ENCODE results near the gene CPNE5. TPM values are rescaled to one million over a fixed set of nuclear protein-coding genes. Genes with fewer than 3 reads are reported as not detected.
A peak's percentile ranks its signal among the peaks of the same experiment; 100 is the strongest.

CPNE5 gene
- total RNA-seq, 2 donors from 2014 or later = 5.2 to 5.4 TPM

DNA sequence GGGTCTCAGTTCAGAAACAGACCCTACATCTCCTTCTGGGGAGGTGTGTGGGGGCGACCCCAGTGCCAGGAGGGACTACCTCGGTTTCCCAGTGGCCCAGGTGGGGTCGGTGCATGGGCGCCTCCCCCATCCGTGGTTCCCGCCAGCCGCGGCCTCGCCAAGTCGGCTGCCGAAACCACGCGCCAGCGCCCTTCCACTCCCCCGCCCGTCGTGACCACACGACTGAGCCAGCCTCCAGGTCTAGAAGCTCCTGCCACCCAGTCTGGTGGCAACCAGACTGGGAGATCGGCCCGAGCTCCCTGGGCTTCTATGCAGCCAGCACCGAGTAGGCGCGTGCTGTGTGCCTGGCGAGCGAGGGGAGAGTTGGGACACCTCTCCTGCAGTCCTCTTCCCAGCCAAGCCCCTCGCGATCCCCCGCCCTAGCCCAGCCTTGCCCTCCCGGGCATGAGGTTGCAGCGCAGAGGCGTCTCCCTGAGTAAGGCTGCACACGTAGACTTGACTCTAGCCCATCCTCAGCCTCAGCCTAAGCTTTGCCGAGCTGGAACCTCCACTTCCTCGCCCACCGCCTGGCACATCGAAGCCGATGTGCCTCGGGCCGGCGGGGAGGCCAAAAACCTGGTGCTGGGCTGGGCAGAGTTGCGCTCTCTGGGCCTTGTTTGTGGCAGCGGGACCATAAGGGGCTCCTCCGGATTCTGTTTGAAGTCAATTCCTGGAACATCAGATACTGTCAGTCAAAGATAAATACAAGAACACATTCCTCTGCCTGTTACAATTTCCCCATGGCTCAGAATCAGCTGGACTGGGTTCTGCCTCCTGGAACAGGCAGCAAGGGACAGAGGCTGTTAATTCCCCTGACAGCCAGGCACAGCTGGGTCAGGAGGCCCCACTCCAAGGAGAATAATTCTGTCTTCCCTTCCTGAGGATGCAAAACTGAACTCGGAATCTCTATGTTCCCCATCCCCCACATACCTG lies 1.5 kb upstream of the CPNE5 start:
- DNase-seq (ENCODE audit: low spot score) = no peak
- intact Hi-C loops (cut with DNase I) = no loop called here

DNA sequence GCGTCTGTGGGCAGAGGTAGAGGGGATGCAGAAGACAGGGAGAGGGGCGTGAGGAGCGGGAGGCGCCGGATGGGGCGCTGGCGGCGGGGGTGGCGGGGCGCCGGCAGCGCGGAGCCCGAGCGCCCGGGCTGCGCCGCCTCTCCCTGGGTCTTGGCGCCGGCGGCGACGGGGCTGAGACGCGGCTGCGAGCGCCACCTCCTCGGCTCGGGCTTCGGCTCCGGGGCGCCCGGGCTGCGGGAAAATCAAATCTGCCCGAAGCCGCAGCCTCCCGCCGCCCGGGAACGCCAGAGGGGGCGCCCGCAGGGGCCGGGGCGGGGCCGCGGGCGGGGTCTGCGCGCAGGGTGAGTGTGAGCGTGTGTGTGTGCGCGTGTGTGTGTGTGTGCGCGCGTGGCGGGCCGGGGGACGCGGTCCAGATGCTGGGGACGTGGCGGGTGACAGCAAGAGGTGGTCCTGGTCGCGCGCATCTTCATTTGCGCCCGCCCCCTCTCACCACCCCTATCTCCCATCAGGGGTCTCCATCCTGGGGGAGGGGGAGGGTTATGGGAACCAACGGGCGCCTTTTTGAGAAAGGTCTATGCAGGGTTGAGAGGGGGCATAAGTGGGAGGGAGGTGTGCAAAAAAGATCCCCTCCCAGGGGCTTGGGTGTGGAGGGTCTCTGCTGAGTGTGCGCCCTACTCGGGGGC lies 646 bp upstream of the CPNE5 start:
- intact Hi-C loops (cut with DNase I) = no loop called here
- peak; percentile 86 for DNase-seq (ENCODE audit: low spot score)

DNA sequence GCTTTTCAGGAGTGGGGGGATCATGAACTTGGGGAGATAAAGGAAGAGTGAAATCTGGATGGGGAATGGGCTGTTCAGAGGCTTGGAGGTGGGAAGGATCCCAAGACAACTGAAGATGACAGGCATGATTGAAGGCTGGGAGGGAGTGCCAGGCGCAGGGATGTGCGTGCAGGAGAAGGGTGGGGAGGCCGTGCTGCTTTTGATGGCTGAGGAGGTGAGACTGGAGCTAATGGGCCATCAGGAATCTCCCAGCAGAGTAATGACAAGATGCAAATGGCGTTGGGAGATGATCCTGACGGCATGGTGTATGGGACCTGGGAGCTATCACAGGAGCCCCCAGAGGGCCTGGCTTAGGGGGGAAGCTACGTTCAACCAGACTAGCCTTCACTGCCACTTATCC lies 1.6 kb downstream of the CPNE5 start:
- intact Hi-C loops (cut with DNase I) = loop anchor here in 1 of 2 donors (1.0 kb wide), 1 partner anchor 71 kb away; no protein-coding TSS in a partner anchor
- DNase-seq (ENCODE audit: low spot score) = no peak

DNA sequence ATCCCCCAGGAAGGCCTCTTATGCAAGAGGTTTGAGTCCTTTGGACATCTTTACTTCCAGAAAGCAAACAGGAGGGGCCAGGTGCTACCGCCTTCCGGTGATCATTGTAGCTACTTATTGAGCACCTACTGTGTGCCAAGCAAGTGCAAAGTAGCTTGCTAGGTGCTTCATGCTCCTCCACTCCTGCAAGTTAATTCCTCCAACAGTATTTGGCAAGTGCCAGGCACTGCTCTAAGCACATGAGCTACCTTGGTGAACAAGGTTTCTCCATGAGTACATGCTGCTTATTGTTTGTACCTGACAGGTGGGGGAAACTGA lies 2.3 kb downstream of the CPNE5 start:
- no peak for DNase-seq (ENCODE audit: low spot score)
- intact Hi-C loops (cut with DNase I) = no loop called here

DNA sequence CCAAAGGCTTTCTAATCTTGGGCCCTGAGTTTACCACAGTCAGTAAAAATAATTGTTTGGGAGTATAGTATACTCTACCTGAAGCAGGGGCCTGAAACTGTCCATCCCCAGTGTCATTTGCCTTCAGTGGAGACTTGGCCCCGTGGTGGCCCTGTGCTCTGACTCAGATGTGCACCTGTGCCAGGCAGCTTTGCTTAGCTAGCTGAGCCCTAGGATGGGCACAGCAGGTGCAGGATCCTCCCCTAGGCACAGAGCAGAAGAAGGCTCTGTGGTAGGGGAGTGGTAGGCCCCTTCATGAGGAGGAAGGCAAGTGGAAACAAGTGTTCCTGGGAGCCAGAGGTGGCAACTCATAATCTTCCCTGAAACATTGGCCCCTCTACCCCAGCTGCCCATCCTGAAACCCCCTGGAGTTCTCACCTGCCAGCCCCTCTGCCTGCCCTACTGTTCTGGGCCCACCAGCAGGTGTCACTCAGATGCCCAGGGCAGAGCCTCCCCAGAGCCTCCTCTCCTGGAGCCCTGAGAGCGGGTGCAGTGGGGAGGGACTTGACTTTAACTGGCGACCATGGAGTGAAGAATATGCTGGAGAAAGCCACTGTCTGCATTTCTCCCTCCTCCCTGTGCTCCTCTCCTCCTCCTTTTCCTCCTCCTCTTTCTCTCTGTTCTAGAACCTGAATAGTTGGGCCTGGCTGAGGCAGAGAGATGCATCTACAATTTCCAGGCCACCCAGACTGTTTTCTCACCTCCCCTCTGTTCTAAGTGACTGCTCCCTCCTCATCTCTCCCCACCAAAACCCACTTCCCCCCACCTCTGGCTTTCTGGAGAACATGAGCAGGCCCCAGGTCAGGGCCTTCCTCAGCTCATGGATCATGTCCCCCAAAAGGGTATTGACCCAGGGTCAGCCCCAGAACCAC lies 2.9 kb downstream of the CPNE5 start:
- intact Hi-C loops (cut with DNase I) = no loop called here
- no peak for DNase-seq (ENCODE audit: low spot score)

DNA sequence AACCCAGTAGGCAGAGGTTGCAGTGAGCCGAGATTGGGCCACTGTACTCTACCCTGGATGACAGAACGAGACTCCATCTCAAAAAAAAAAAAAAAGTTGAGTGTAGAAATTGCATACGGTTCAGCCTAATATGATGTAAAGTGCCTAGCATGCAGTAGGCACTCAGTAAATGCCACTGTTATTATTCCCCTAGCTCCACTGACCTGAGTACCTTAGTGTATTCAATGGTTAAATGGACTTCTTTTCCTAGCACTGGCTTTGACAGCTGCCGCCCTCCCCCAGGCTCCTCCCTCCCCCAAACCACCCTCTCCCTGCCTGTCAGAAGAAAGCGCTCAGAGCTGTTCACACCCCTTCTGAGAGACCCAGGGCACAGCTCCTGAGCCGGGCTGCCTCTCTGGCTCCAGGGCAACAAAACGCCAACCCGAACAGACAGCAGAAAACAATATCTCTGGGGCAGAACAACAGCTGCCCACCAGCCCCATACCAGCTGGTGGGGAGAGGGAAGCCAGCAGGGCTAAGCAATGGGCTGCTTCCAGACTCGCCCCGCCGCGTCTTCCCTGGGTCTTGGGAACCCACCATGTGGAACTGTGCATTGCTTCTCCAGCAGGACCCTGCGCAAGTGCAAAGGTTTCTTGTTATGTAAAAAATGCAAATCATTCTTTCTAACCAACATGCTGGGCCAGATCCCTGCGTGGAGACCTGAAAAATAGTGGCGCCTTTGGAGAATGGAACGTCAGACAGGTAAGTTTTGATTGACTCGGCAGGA lies 4.5 kb downstream of the CPNE5 start:
- no peak for DNase-seq (ENCODE audit: low spot score)
- intact Hi-C loops (cut with DNase I) = no loop called here

DNA sequence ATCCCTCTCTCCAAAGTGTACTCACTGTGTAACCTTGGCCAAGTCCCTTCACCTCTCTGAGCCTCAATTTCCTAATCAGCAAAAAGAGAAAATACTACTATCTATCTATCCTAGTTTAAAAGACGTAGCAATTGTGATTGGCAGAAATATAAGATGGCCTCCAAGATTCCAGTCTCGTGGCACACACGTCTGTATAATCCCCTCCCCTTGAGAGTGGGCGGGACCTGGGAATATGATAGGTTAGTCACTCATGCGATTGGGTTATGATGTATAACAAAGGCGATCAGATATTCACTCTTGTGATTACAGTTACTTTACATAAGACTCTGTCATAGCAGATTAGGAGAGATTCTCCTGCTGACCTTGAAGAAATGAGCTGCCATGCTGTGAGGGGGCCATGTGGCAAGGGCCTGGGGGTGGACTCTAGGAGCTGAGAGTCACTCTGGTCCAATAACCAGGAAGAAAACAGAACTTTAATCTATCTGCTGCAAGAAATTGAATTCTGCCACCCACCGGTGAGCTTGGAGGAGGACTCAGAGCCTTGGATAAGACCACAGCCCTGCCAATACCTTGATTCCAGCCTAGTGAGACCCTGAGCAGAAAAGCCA lies 6.0 kb downstream of the CPNE5 start:
- intact Hi-C loops (cut with DNase I) = no loop called here
- no peak for DNase-seq (ENCODE audit: low spot score)

DNA sequence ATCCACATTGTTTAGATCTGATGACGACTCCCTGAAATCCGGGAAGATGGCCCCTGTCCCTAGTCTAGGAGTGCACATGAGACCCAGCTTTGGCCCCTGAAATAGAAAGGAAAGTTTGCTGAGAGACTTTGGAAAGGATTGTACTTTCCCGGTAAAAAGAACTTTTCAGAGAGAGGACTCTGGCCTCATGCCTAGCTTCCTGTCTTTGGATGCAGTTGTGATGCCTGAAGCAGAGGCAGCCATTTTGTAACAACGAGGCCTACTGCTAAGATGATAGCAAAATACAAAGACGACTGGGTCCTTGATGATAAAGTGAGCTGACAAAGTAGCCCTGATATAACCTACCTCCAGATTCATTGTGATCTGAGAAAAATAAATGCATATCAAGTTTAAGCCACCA lies 6.9 kb downstream of the CPNE5 start:
- intact Hi-C loops (cut with DNase I) = no loop called here
- no peak for DNase-seq (ENCODE audit: low spot score)

DNA sequence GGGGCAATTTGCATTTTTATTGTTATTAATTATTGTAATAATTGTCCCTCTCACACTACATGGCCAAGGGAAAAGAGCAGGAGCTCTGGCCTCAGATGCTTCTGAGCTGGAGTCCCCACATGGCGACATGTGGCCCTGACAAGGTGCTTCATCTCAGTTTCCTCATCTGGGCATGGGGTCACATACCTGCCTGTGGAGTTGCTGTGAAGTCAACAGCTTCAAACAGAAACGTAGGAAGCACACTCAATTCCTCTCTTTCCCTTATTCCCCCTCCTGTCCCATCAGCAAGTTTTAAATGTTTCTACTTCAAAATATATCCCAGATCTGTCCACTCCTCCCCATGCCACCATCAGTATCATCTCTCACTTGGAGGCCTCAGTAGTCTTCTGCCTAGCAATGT lies 8.7 kb downstream of the CPNE5 start:
- intact Hi-C loops (cut with DNase I) = no loop called here

DNA sequence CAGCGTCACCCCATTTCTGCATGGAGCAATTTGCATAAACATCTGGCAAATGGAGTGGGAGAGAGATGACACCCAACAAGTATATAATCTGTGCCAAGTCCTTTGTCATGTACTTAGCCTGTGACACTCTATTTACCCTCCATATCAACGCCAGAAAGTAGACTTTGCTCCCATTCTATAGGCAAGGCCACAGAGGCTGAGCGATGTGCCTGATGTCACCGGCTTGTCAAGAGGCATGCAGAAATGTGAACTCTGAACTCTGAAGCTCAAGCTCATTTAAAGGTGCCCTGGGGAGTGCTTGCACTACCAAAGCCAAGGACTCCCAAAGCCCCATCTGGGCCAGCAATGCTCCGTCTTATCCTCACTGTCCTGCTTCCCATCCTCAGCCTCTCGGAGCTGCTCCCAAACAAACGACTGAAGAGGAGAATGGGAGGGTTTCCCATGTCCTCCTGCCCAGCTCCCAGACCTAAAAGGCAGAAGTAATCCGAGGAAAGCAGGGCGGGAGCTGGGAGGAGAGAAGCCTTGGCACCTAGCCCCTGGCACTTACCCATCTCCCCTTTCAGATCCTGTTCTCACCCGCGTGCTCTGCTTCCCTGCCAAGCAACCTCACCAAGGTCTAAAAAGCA lies 9.2 kb downstream of the CPNE5 start:
- intact Hi-C loops (cut with DNase I) = no loop called here
- peak; percentile 88 for DNase-seq (ENCODE audit: low spot score)

More for the DNA sequence above, 8.7 kb downstream of the CPNE5 start:
- no peak for DNase-seq (ENCODE audit: low spot score)

DNA sequence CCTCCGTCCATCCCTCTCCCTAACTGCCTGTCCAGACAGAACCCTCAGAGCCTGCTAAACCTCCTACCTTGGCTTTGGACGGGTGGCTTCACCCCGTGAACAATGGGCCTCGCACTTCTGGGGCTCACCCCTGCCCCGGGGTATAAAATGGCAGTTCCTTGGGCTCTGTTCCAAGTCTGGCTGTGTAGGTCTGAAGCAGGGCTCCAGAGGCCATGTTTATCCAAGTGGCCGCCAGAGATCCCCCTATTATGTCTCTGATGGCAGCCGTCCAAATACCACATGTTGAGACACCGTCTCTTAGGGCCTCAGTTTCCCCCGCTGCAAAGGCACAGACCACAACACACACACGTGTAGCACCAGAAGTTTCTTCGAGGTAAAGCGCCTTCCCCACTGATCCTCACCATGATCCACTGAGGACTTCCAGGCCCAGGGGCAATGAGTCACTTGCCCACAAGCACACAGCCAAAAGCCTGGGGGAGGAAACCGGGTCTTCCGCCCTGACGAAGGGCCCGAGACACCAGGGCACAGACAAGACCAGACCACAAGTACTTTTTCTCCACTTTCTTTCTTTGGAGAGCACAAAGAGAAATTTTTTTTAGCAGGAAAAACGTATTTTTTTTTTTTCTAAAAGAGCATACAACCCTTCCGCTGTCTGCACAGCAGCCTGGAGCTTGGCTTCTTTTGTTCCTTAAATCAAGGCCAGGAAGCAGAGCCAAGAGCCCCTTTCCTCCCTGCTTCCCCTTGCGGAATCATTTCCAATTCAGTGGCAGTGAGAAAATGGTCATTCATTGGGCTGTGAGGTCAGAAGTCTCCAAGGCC lies 11.8 kb downstream of the CPNE5 start:
- no peak for DNase-seq (ENCODE audit: low spot score)
- intact Hi-C loops (cut with DNase I) = no loop called here

DNA sequence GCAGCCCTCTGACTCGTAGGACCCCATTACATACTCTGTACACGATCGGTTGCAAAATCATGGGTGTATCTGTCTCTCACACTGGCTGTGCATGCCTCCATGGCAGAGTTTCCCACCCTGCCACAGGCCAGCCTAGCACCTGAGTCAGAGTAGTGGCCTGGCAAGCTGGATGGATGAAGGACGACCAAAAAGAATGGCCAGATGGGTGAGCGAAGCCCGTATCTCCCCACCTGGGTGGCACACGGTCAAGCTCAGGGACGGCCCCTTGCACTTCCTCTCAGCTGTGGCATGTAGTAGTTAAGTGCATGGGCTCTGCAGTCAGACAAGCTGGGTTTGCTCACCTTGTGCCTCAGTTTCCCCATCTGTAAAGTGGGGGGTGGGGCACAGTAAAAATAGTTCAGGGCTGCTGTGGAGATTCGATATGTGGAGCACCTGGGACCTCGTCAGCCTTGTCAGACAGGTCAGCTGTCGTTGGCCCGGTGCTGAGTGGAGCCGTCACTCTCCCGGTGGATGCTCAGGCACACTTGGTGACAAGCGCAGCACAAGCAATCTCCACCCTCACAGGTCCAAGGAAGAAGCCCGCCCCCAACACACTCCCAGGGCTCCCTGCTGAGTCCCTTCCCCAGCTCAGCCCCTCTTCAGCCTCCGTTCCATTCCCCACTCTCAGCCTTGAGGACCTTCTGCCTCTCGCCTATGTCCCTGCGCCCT lies 12.6 kb downstream of the CPNE5 start:
- no peak for DNase-seq (ENCODE audit: low spot score)
- intact Hi-C loops (cut with DNase I) = no loop called here

DNA sequence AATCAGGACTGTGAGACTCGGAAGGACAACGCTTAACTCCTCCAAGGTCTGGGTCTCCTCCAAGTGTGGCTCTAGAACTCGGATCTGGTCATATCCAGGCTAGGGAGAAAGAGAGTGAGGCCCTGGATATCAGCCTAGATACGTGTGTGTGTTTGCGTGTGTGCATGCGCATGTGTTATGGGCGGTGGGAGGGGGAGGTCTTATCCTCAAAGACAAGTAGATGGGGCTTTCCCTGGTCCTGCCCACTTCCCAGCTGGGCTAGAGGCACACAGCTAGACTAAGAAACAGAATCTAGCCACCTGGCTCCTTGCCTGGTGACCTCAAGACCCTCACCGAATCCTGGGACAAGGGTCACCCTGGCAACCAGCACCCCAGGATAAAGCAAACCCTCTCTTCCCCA lies 13.2 kb downstream of the CPNE5 start:
- intact Hi-C loops (cut with DNase I) = no loop called here

DNA sequence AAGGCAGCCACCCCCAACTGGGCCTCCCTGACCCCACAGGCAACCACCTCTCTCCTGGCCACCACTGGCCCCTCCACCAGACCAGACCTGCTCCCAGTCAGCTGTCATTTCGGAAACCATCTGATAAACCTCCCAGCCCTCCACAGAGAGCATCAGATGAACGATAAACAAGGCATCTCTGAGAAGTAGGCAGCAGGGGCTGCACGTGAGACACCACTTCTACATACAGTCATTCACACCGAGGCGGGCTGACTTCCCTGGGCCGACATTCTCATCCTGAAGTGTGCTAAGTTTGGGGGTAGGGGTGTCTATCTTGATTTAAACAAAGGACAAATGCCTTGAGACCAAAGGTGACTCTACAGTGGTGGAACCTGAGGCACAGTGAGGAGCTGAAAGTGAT lies 13.8 kb downstream of the CPNE5 start:
- DNase-seq (ENCODE audit: low spot score) = no peak
- intact Hi-C loops (cut with DNase I) = no loop called here

More for the DNA sequence above, 13.2 kb downstream of the CPNE5 start:
- DNase-seq (ENCODE audit: low spot score) = no peak

DNA sequence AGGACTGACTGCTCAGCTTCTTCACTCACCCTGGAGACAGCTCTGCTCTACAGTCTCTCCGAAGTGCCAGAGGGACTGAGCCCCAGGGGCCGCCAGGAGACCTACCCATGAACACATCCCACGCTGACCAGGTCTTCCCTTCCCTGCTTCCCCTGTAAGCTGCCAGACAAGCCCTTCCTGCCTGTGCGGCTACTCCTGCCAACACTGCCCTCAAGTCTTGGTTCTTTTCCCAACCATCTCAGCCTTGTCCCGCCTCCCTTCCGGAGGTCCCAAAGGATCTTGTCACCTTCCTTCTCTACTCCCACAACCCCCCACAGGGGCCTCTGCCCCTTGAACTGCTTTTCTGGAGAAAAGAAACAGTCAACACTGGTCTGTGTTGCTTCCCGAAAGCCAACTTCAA lies 15.0 kb downstream of the CPNE5 start:
- DNase-seq (ENCODE audit: low spot score) = no peak
- intact Hi-C loops (cut with DNase I) = no loop called here

DNA sequence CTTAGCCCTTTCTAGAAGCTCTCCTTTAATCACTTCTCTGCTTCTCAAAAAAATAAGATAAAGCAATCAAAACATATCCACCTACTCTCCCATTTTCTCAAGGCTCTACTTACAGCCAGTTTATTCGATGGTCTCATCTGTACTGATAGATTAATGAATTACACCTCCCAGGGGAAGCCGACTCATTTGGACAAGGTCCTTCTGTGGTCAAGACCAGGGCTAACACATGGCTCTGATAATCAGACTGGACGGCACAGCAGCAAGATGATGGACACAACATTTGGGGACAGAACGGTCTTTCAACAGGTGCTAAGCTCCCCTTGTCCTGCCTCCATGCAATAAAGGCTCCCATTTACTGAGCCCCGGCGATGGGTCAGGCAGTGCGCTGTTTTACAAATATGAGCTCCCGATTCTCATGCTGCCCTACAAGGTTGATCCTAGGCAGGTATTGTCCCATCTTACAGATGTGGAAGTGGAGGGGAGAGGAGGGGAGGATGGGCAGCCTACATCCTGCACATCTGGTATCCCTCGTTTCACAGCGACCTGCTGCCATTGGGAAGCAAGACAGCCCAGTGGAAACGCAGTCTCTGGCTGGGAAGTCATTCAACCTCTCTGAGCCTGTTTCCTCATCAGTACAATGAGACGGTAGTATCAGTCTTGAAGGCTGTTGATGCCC lies 15.7 kb downstream of the CPNE5 start:
- DNase-seq (ENCODE audit: low spot score) = no peak
- intact Hi-C loops (cut with DNase I) = no loop called here

All from posterior vena cava (tissue), 2 donors.